Urinary bladder (tissue), 4 donors: Measurements from ENCODE around the gene ADGRB3. TPM values are rescaled to one million over a fixed set of nuclear protein-coding genes. Genes with fewer than 3 reads are reported as not detected.

Experiments used
- DNase-seq: peaks from one replicate; pipeline ENCODE4 v3.0.0-alpha.2; 2015; ENCODE audit errors: extremely low spot score
- H3K27ac ChIP-seq: one replicate; pipeline ENCODE4 v1.5.1; 2013; ENCODE audit warnings: low read depth, mild to moderate bottlenecking, moderate library complexity
- H3K36me3 ChIP-seq: one replicate; pipeline ENCODE4 v1.6.1; 2013; ENCODE audit warnings: mild to moderate bottlenecking, moderate library complexity; ENCODE audit not compliant: insufficient read depth
- H3K4me1 ChIP-seq: one replicate; pipeline ENCODE4 v1.6.1; 2013; ENCODE audit warnings: mild to moderate bottlenecking, moderate library complexity; ENCODE audit not compliant: insufficient read depth
- H3K4me3 ChIP-seq: one replicate; pipeline ENCODE4 v1.5.1; 2013; ENCODE audit warnings: low read depth, low read length
- WGBS: extraction: QIAGEN DNeasy Blood & Tissue Kit; methylation state at CpG from one replicate; pipeline ENCODE4 v1.1.7; 2013; 5-methylcytosine and 5-hydroxymethylcytosine counted together
- polyA plus RNA-seq: library from polyadenylated mRNA; stranded (reverse); fragments of 200-250 nt; gene quantifications from one replicate; pipeline ENCODE4 v1.2.3, GENCODE V29; 2013
- total RNA-seq: library from RNA; depleted of rRNA; stranded (reverse); fragments of >200 nt; gene quantifications from one replicate; pipeline ENCODE4 v1.2.3, GENCODE V29; 2014
- donor health status: healthy with polysubstance abuse.
- donor health status: healthy.

ADGRB3 gene
- total and polyA plus RNA-seq, 2 donors, result 4.7 to 29.4 TPM

GRCh38 chr6:68637782-68638181, 2.7 kb downstream of the ADGRB3 start:
- Histone ChIP-seq H3K27ac (no peak overlapping the region), H3K36me3 (no peaks in the 10 kb centered on the region), H3K4me3 (no peak overlapping the region), H3K4me1 (no peaks in the 10 kb centered on the region)
- WGBS, result 1% methylated on average over 1 of the region's 1 CpG
- DNase-seq, result no peak

- 29% methylated on average over 11 of the region's 11 CpGs for WGBS
- no peak for DNase-seq
- no peaks in the 10 kb centered on the region for H3K4me1 ChIP-seq
- H3K27ac ChIP-seq, result no peak overlapping the region
- H3K4me3 ChIP-seq, result no peak overlapping the region
- H3K36me3 ChIP-seq, result no peaks in the 10 kb centered on the region
Measured at GRCh38 chr6:68638230-68638900, 3.3 kb downstream of the ADGRB3 start.

- Histone ChIP-seq H3K36me3 (no peaks in the 10 kb centered on the region), H3K27ac (no peak overlapping the region), H3K4me3 (no peak overlapping the region), H3K4me1 (no peaks in the 10 kb centered on the region)
- DNase-seq, result no peak
- WGBS, result 77% methylated on average over 7 of the region's 7 CpGs
Measured at GRCh38 chr6:68639211-68639610, 4.1 kb downstream of the ADGRB3 start.

GRCh38 chr6:68639826-68640490, 4.9 kb downstream of the ADGRB3 start:
- Histone ChIP-seq H3K4me1 (no peaks in the 10 kb centered on the region), H3K36me3 (no peaks in the 10 kb centered on the region), H3K4me3 (peak overlapping the region; percentile 37), H3K27ac (no peak overlapping the region)
- WGBS, result 31% methylated on average over 13 of the region's 13 CpGs
- no peak for DNase-seq

- Histone ChIP-seq H3K4me1 (no peaks in the 10 kb centered on the region), H3K4me3 (peak overlapping the region; percentile 37), H3K36me3 (no peaks in the 10 kb centered on the region), H3K27ac (no peak overlapping the region)
- WGBS, result 14% methylated on average over 3 of the region's 3 CpGs
- no peak for DNase-seq
Measured at GRCh38 chr6:68640491-68640835, 5.4 kb downstream of the ADGRB3 start.

- Histone ChIP-seq H3K36me3 (no peaks in the 10 kb centered on the region), H3K4me3 (no peak overlapping the region), H3K4me1 (no peaks in the 10 kb centered on the region), H3K27ac (no peak overlapping the region)
- 58% methylated on average over 2 of the region's 2 CpGs for WGBS
- no peak for DNase-seq
Measured at GRCh38 chr6:68641172-68641571, 6.1 kb downstream of the ADGRB3 start.

- Histone ChIP-seq H3K36me3 (no peaks in the 10 kb centered on the region), H3K4me3 (no peak overlapping the region), H3K27ac (no peak overlapping the region), H3K4me1 (no peaks in the 10 kb centered on the region)
- no peak for DNase-seq
Measured at GRCh38 chr6:68642081-68642480, 7.0 kb downstream of the ADGRB3 start.

GRCh38 chr6:68642977-68643376, 7.9 kb downstream of the ADGRB3 start:
- Histone ChIP-seq H3K4me3 (no peak overlapping the region), H3K27ac (no peak overlapping the region), H3K4me1 (no peaks in the 10 kb centered on the region), H3K36me3 (no peaks in the 10 kb centered on the region)
- 92% methylated on average over 1 of the region's 1 CpG for WGBS
- DNase-seq, result no peak

- no peaks in the 10 kb centered on the region for H3K36me3 ChIP-seq
- no peak overlapping the region for H3K4me3 ChIP-seq
- H3K27ac ChIP-seq, result no peak overlapping the region
- no peak for DNase-seq
- 94% methylated on average over 3 of the region's 3 CpGs for WGBS
- no peaks in the 10 kb centered on the region for H3K4me1 ChIP-seq
Measured at GRCh38 chr6:68649669-68650068, 14.6 kb downstream of the ADGRB3 start.

GRCh38 chr6:68650142-68650541, 15.1 kb downstream of the ADGRB3 start:
- H3K4me1 ChIP-seq, result no peaks in the 10 kb centered on the region
- H3K36me3 ChIP-seq, result no peaks in the 10 kb centered on the region
- 94% methylated on average over 4 of the region's 4 CpGs for WGBS
- no peak overlapping the region for H3K27ac ChIP-seq
- no peak overlapping the region for H3K4me3 ChIP-seq
- no peak for DNase-seq

- Histone ChIP-seq H3K4me3 (no peak overlapping the region), H3K36me3 (no peaks in the 10 kb centered on the region), H3K4me1 (no peaks in the 10 kb centered on the region), H3K27ac (no peak overlapping the region)
- DNase-seq, result no peak
- whole genome bisulfite sequencing, result 61% methylated on average over 2 of the region's 2 CpGs
Measured at GRCh38 chr6:68651011-68651985, 16.2 kb downstream of the ADGRB3 start.

- Histone ChIP-seq H3K4me3 (no peak overlapping the region), H3K36me3 (no peaks in the 10 kb centered on the region), H3K27ac (no peak overlapping the region), H3K4me1 (no peaks in the 10 kb centered on the region)
- no peak for DNase-seq
- WGBS, result 83% methylated on average over 6 of the region's 6 CpGs
Measured at GRCh38 chr6:68652117-68652536, 17.0 kb downstream of the ADGRB3 start.

- no peak overlapping the region for H3K4me3 ChIP-seq
- H3K4me1 ChIP-seq, result no peaks in the 10 kb centered on the region
- no peak for DNase-seq
- H3K27ac ChIP-seq, result no peak overlapping the region
- H3K36me3 ChIP-seq, result no peaks in the 10 kb centered on the region
- WGBS, result 83% methylated on average over 3 of the region's 3 CpGs
Measured at GRCh38 chr6:68653074-68653705, 18.1 kb downstream of the ADGRB3 start.
